ENCODE measurements around the gene STUB1. TPM values are rescaled to one million over a fixed set of nuclear protein-coding genes. Genes with fewer than 3 reads are reported as not detected.
A peak's percentile ranks its signal among the peaks of the same experiment; 100 is the strongest.

Gene STUB1
- total and polyA plus RNA-seq, 12 donors, result 121 to 339 (median 190) TPM

DNA sequence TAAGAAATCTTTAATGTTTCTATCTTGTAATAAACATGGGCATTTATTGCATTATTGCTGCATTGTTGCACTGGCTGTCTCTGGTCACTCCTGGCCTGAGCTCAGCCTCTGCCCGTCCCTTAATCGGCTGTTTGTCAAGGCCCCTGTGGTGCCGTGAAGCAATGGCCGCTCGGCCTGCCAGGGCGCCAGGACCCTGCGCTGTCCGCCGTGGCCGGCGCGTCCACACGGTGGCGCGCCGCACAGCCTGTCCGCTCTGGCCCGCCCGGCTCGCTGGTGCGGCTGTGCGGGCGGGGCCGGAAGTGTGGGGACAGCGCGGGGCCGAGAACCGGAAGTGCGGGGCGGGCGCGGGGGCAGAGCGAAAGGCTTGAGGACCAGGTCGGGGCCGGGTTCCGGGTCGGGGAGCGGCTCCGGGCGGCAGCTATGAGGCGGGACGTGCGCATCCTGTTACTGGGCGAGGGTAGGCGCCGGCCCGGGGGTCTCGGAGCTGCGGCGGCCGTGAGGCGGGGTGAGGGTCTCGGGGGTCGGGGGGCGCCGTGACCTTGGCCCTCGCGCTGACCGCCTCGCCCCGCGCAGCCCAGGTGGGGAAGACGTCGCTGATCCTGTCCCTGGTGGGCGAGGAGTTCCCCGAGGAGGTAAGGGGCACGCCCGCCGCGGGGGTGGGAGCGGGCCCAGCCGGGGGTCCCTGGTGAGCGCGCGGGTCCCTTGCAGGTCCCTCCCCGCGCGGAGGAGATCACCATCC is 12.3 kb upstream of the STUB1 start, which contains the start of gene RHOT2:
RHOT2 (plus strand) TSS at position 353 of the 739 bp plus-strand sequence; CDS start at position 421, 68 bp downstream.
- WGBS, 4 donors, result 0 to 1% (median 0%) methylated on average over 6 to 78 of the region's 78 CpGs
- H3K9me3 ChIP-seq (replicated peaks in 1 of 3), result no peaks in the 10 kb centered on the region
- intact Hi-C loops (cut with DNase I), result loop anchor here in 1 of 2 donors (5.0 kb wide), 1 partner anchor 86 kb away; no protein-coding TSS in a partner anchor
- peak within 1 kb of the TSS; percentile 73 to 87 (median 83) for H3K4me3 ChIP-seq
- peak; percentile 32 to 97 (median 69) for TF ChIP-seq CTCF (IDR thresholded peaks at IDR 0.05)
- TF ChIP-seq POLR2A (IDR thresholded peaks at IDR 0.05), result peak in 1 of 2 donors; percentile 64
- H3K36me3 ChIP-seq (replicated peaks in 1 of 2), result peaks cover 0 to 36% of the 10 kb centered on the region in 2 donors
- peak within 1 kb of the TSS; percentile 25 to 93 (median 80) for H3K27ac ChIP-seq
- no peaks in the 10 kb centered on the region for H3K27me3 ChIP-seq
- H3K4me1 ChIP-seq (replicated peaks in 1 of 2), result peaks cover 7 to 18% of the 10 kb centered on the region in 2 donors
- peak; percentile 92 to 96 (median 94) for DNase-seq

GRCh38 chr16:668519-669171 is 11.6 kb upstream of the STUB1 start:
- peak overlapping the region; percentile 73 to 87 (median 83) for H3K4me3 ChIP-seq
- peaks cover 0 to 43% of the 10 kb centered on the region in 2 donors for H3K36me3 ChIP-seq (replicated peaks in 1 of 2)
- intact Hi-C loops (cut with DNase I), result loop anchor here in 1 of 2 donors (5.0 kb wide), 1 partner anchor 86 kb away; no protein-coding TSS in a partner anchor
- H3K27ac ChIP-seq, result peak overlapping the region; percentile 25 to 93 (median 80)
- H3K27me3 ChIP-seq, result no peaks in the 10 kb centered on the region
- peaks cover 7 to 18% of the 10 kb centered on the region in 2 donors for H3K4me1 ChIP-seq (replicated peaks in 1 of 2)
- no peak for TF ChIP-seq CTCF (IDR thresholded peaks at IDR 0.05)
- TF ChIP-seq POLR2A (IDR thresholded peaks at IDR 0.05), result no peak
- DNase-seq, result no peak
- no peaks in the 10 kb centered on the region for H3K9me3 ChIP-seq (replicated peaks in 1 of 3)
- 0 to 8% (median 6%) methylated on average over 1 to 50 of the region's 50 CpGs for WGBS, 4 donors

DNA sequence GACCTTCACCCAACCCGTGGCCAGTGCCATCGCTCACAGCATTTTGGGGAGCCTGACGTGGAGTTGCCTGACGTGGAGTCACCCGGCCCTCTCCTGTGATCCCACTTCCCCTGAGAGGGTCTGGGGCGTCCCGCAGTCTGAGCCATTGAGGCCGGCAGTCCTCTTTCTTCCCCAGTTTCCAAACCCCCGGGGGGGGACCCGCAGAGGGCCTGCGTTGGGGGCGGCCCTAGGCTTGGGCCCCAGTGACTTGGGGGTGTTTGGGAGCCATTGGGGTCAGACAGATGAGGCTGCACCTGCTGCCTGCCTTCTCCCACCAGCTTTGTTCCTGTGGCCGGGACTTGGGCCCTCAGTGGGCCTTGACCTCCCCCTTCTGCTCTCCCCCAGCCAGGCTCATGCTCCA is 10.5 kb upstream of the STUB1 start:
- TF ChIP-seq CTCF (IDR thresholded peaks at IDR 0.05) (no peak), POLR2A (IDR thresholded peaks at IDR 0.05) (no peak)
- WGBS, 4 donors, result 91 to 96% (median 96%) methylated on average over 8 to 13 of the region's 13 CpGs
- H3K9me3 ChIP-seq (replicated peaks in 1 of 3), result no peaks in the 10 kb centered on the region
- no peaks in the 10 kb centered on the region for H3K27me3 ChIP-seq
- intact Hi-C loops (cut with DNase I), result loop anchor here in 1 of 2 donors (5.0 kb wide), 1 partner anchor 87 kb away; no protein-coding TSS in a partner anchor
- H3K4me1 ChIP-seq (replicated peaks in 1 of 2), result peaks cover 15 to 24% of the 10 kb centered on the region in 2 donors
- no peak overlapping the region for H3K27ac ChIP-seq
- no peak for DNase-seq
- no peak overlapping the region for H3K4me3 ChIP-seq
- H3K36me3 ChIP-seq (replicated peaks in 1 of 2), result peaks cover 0 to 44% of the 10 kb centered on the region in 2 donors

Data from adrenal gland (tissue), 12 donors.